GM23338 (cell line): ENCODE results near the gene FBLN1. TPM values are rescaled to one million over a fixed set of nuclear protein-coding genes. Genes with fewer than 3 reads are reported as not detected.

ENCODE experiments used
- ATAC-seq: fragments of 200-7000 bp; cut with Tn5 transposase; 3 replicates; pipeline ENCODE4 v1.9.1; 2020
- DNase-seq: peaks from one replicate; pipeline ENCODE4 v3.0.0-alpha.2; 2015; ENCODE audit warnings: low spot score
- H2AFZ ChIP-seq: fragments of 200-600 bp; sonication (generic); 2 replicates; pipeline ENCODE4 v1.8.0; 2016; ENCODE audit warnings: antibody characterized with exemption, mild to moderate bottlenecking, moderate library complexity
- H3F3A ChIP-seq: fragments of 200-600 bp; sonication (generic); replicated peaks from 2 replicates; pipeline ENCODE4 v1.8.0; 2017; ENCODE audit warnings: antibody characterized with exemption, mixed run types, low read depth
- H3K27ac ChIP-seq: fragments of 200-600 bp; sonication (generic); 2 replicates; pipeline ENCODE4 v1.6.1; 2016; ENCODE audit warnings: low read depth
- H3K27me3 ChIP-seq: fragments of 200-600 bp; sonication (generic); 2 replicates; pipeline ENCODE4 v1.8.0; 2016; ENCODE audit warnings: mild to moderate bottlenecking, mixed run types, moderate library complexity; ENCODE audit not compliant: insufficient read depth
- H3K36me3 ChIP-seq: fragments of 200-600 bp; sonication (generic); 2 replicates; pipeline ENCODE4 v1.8.0; 2016; ENCODE audit warnings: mild to moderate bottlenecking; ENCODE audit not compliant: insufficient read depth
- H3K4me1 ChIP-seq: fragments of 200-600 bp; sonication (generic); 2 replicates; pipeline ENCODE4 v1.8.0; 2016; ENCODE audit warnings: mild to moderate bottlenecking, moderate library complexity; ENCODE audit not compliant: insufficient read depth
- H3K4me2 ChIP-seq: fragments of 200-600 bp; sonication (generic); 2 replicates; pipeline ENCODE4 v1.7.1; 2017; ENCODE audit warnings: mixed run types
- H3K4me3 ChIP-seq: fragments of 200-600 bp; sonication (generic); 2 replicates; pipeline ENCODE4 v1.6.1; 2016; ENCODE audit warnings: mixed run types
- H3K79me2 ChIP-seq: fragments of 200-600 bp; sonication (generic); replicated peaks from 2 replicates; pipeline ENCODE4 v1.8.0; 2017; ENCODE audit warnings: mild to moderate bottlenecking; ENCODE audit not compliant: insufficient read depth
- H3K9me2 ChIP-seq: fragments of 200-600 bp; sonication (generic); 2 replicates; pipeline ENCODE4 v1.8.0; 2017; ENCODE audit not compliant: insufficient read depth
- H4K20me1 ChIP-seq: fragments of 200-600 bp; sonication (generic); replicated peaks from 2 replicates; pipeline ENCODE4 v1.8.0; 2017; ENCODE audit warnings: mild to moderate bottlenecking; ENCODE audit not compliant: insufficient read depth
- H3K27ac Mint-ChIP-seq: 2 replicates; pipeline ENCODE4 v1.8.0; 2020; ENCODE audit warnings: inconsistent platforms, mild to moderate bottlenecking, moderate library complexity, mixed read lengths
- H3K27me3 Mint-ChIP-seq: 3 replicates; pipeline ENCODE4 v1.8.0; 2022; ENCODE audit warnings: low read depth, mild to moderate bottlenecking, moderate library complexity, mixed read lengths, inconsistent platforms; ENCODE audit not compliant: insufficient read depth, poor library complexity
- H3K36me3 Mint-ChIP-seq: 3 replicates; pipeline ENCODE4 v1.8.0; 2021; ENCODE audit warnings: low read depth, mild to moderate bottlenecking, inconsistent platforms, moderate library complexity, mixed read lengths
- H3K4me1 Mint-ChIP-seq: 3 replicates; pipeline ENCODE4 v1.8.0; 2020; ENCODE audit warnings: mild to moderate bottlenecking, inconsistent platforms, mixed read lengths
- H3K4me3 Mint-ChIP-seq: 3 replicates; pipeline ENCODE4 v1.8.0; 2021; ENCODE audit warnings: moderate library complexity, mild to moderate bottlenecking, inconsistent platforms, mixed read lengths
- H3K9me3 Mint-ChIP-seq: 3 replicates; pipeline ENCODE4 v1.8.0; 2020; ENCODE audit warnings: moderate library complexity, mild to moderate bottlenecking, inconsistent platforms, mixed read lengths
- CREB1 ChIP-seq: fragments of 250-450 bp; sonication (Bioruptor Pico); IDR thresholded peaks from 2 replicates; pipeline ENCODE4 v1.5.0; 2020; ENCODE audit warnings: low read depth, mild to moderate bottlenecking, moderate library complexity
- JUNB ChIP-seq: IDR thresholded peaks from one replicate; pipeline ENCODE4 v1.6.1; 2016; ENCODE audit warnings: antibody characterized with exemption; ENCODE audit not compliant: unreplicated experiment
- ZNF114 ChIP-seq: fragments of 250-450 bp; sonication (Bioruptor Pico); IDR thresholded peaks from 2 replicates; pipeline ENCODE4 v1.5.0; 2020; ENCODE audit warnings: mild to moderate bottlenecking, moderate library complexity
- ZNF331 ChIP-seq: fragments of 250-450 bp; sonication (Bioruptor Pico); IDR thresholded peaks from 2 replicates; pipeline ENCODE4 v1.5.0; 2020; ENCODE audit warnings: low read depth, mild to moderate bottlenecking, moderate library complexity
- ZNF462 ChIP-seq: fragments of 250-450 bp; sonication (Bioruptor Pico); IDR thresholded peaks from 2 replicates; pipeline ENCODE4 v1.5.0; 2020; ENCODE audit warnings: mild to moderate bottlenecking, moderate library complexity
- polyA plus RNA-seq: library from polyadenylated mRNA; unstranded; fragments of >200 nt; fragmentation: Nextera tagmentation; extraction: Ambion mirVana; gene quantifications from 2 replicates; pipeline ENCODE4 v1.2.1, GENCODE V29; 2016
- total RNA-seq: library from RNA; depleted of rRNA; stranded (reverse); fragments of >200 nt; shearing (Covaris generic); gene quantifications from 2 replicates; pipeline ENCODE4 v1.2.3, GENCODE V29; 2014

FBLN1 gene
- total and polyA plus RNA-seq, 2 experiments from 2014 or later = 90.1 to 137 TPM

- no peak for TF ChIP-seq ZNF462
- no peak for TF ChIP-seq ZNF331 (CRISPR knock-in tag)
Observed at GRCh38 chr22:45475063-45475747, 27.5 kb upstream of the FBLN1 start (continued).

GRCh38 chr22:45475851-45476514 is 26.7 kb upstream of the FBLN1 start:
- no peak for DNase-seq
- Histone ChIP-seq H3K79me2 (no peaks in the 10 kb centered on the region), H3K4me2 (no peak overlapping the region), H3K4me3 (no peak overlapping the region), H2AFZ (peak overlapping the region; percentile 80; the same call in 1 of the 2 replicates), H4K20me1 (no peaks in the 10 kb centered on the region), H3K9me2 (no peaks in the 10 kb centered on the region), H3K36me3 (no peaks in the 10 kb centered on the region), H3F3A (no peaks in the 10 kb centered on the region), H3K4me1 (peaks cover 5% of the 10 kb centered on the region; the same call in 1 of the 2 replicates), H3K27me3 (no peaks in the 10 kb centered on the region), H3K27ac (no peak overlapping the region)
- TF ChIP-seq CREB1 (CRISPR knock-in tag) = no peak
- no peak for TF ChIP-seq JUNB
- TF ChIP-seq ZNF114 (CRISPR knock-in tag) = no peak
- no peak for ATAC-seq
- Mint-ChIP-seq H3K4me3 (no peak overlapping the region), H3K4me1 (peaks cover 4% of the 10 kb centered on the region), H3K27ac (no peak overlapping the region), H3K36me3 (no peaks in the 10 kb centered on the region), H3K27me3 (peaks cover 9% of the 10 kb centered on the region), H3K9me3 (0 out of 3 replicates have a peak, but pooled peaks cover 2% of the 10 kb centered on the region)
